ENCODE data around the gene CCL13.

- no peak for TF ChIP-seq HNF4G (IDR thresholded peaks at IDR 0.05)
- no peak for TF ChIP-seq CTCF (IDR thresholded peaks at IDR 0.05; ENCODE audit: low read depth, low read length, missing input control)
- TF ChIP-seq RAD21 (IDR thresholded peaks at IDR 0.05): no peak
- no peak for TF ChIP-seq EGR1 (IDR thresholded peaks at IDR 0.05; ENCODE audit: low read depth in 2 of 2)
- no peak for TF ChIP-seq TAF1 (conservative IDR thresholded peaks at IDR 0.05)
Observed at GRCh38 chr17:34378664-34379101, 22.4 kb downstream of the CCL13 start.
